ENCODE results near the gene PPP1R3G. TPM values are rescaled to one million over a fixed set of nuclear protein-coding genes. Genes with fewer than 3 reads are reported as not detected.

The PPP1R3G gene
- 0.33 and 1.0 TPM in 2 replicates for total RNA-seq

DNA sequence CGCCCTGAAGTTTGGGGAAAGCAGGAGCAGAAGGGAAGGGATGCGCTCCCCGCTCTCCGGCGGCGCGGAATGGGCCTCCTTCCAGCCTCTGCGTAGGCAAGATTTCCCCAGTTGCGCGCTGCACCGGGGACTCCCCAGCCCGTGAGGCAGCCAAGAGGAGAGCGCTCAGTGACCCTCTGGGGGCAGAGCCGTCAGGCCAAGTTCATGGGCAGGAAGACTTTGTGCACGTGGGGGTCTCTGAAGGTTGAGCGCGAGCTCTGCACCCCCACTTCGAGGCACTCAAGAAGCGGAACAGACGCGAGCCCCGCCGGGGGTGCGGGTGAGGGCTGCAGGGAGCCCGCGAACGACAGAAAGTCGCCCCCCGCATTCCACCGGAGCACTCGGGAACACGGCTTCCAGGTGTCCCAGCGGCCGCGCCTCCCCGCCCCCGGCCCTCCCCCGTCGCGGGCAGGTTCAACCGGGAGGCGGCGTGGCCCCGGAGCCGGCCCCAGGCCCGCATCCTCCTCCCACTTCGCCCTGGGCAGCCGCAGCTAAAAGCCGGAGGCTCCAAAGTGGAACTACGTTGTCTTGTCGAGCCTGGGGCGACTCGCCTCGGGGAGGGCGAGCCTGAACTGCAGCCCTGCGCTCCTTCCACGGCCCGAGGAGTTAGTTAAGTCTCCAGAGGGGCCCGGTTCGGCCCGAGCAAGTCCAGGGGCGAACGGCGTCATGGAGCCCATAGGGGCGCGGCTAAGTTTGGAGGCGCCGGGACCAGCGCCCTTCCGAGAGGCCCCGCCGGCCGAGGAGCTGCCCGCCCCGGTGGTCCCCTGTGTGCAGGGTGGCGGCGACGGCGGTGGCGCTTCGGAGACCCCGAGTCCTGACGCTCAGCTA is at the start of gene PPP1R3G:
Gene PPP1R3G (plus strand): TSS at position 561 of the 867 bp plus-strand sequence. CDS start 145 bp downstream, at position 706.

Other genes starting within 250 kb of the PPP1R3G start
- gene RPP40, start 81.3 kb upstream of the PPP1R3G start, total RNA-seq, result 7.6 and 9.5 TPM in 2 replicates
- 19.9 and 23.7 TPM in 2 replicates for gene LYRM4, start 175.6 kb downstream of the PPP1R3G start, total RNA-seq
- gene FARS2, start 176.2 kb downstream of the PPP1R3G start, total RNA-seq, result 10.3 and 19.6 TPM in 2 replicates